ENCODE measurements around the gene MSI2. TPM values are rescaled to one million over a fixed set of nuclear protein-coding genes. Genes with fewer than 3 reads are reported as not detected.

MSI2 gene
- total and polyA plus RNA-seq, 9 of the 15 experiments (the other 6 are each of a cell fraction or from before 2014, with no cell fraction given): 4.6 to 61.8 (median 42.4) TPM

GRCh38 chr17:57599271-57600045, 343.1 kb downstream of the MSI2 start:
- in situ Hi-C loops (cut with MboI) (no loop called here), intact Hi-C loops (cut with micrococcal nuclease) (loop anchor here (2.0 to 10.0 kb wide), 3 partner anchors 71 to 233 kb away; partner anchors contain the start of gene CCDC182)
- Histone ChIP-seq H3K27ac (ENCODE audit: extremely low read depth, low read depth, low read length) (no peak overlapping the region), H2AFZ (ENCODE audit: low read depth, low read length) (no peak overlapping the region), H3K9ac (ENCODE audit: insufficient read depth in 1 of 2, low read depth in 2 of 2, low read length in 2 of 2) (no peak overlapping the region), H3K9me3 (replicated peaks; ENCODE audit: control insufficient read depth, insufficient read depth, low read depth, low read length) (no peaks in the 10 kb centered on the region), H3K79me2 (ENCODE audit: control insufficient read depth, insufficient read depth, low read length) (no peaks in the 10 kb centered on the region), H3K4me1 (replicated peaks in 1 of 2; ENCODE audit: control insufficient read depth in 2 of 2, insufficient read depth in 2 of 2, low read length in 2 of 2) (peaks cover 0 to under 1% of the 10 kb centered on the region in 2 experiments; a peak in 2 of 5 replicates), H3K27me3 (ENCODE audit: control insufficient read depth in 2 of 2, insufficient read depth in 2 of 2, low read length in 2 of 2) (no peaks in the 10 kb centered on the region), H3K4me3 (no peak overlapping the region), H3K4me2 (ENCODE audit: insufficient read depth, low read length) (no peak overlapping the region), H3K36me3 (ENCODE audit: control insufficient read depth, insufficient read depth, low read length) (peaks cover 10% of the 10 kb centered on the region; the same call in 2 of the 3 replicates), H4K20me1 (replicated peaks; ENCODE audit: control insufficient read depth, insufficient read depth, low read length) (no peaks in the 10 kb centered on the region; the same call in 1 of the 2 replicates), H3K9me1 (ENCODE audit: control insufficient read depth, insufficient read depth, low read length) (no peaks in the 10 kb centered on the region)
- BruUV-seq (replicated peaks): no TSS peak
- no peak for ATAC-seq
- POLR2A ChIA-PET: interaction anchor here (0.5 kb wide), 1 partner anchor 31 kb away, joined by 3 read pairs; no protein-coding TSS in a partner anchor
- 66% methylated on average over 8 of the region's 8 CpGs for WGBS (ENCODE audit: insufficient coverage, low coverage, missing lambda C conversion rate)
- TF ChIP-seq TAF7 (tag; IDR thresholded peaks at IDR 0.05) (no peak), TRIM24 (IDR thresholded peaks at IDR 0.05) (no peak), HDAC3 (IDR thresholded peaks at IDR 0.05; ENCODE audit: borderline replicate concordance, partially characterized antibody) (no peak), LEF1 (IDR thresholded peaks at IDR 0.05) (no peak), E2F3 (CRISPR knock-in tag; IDR thresholded peaks at IDR 0.05) (no peak), EWSR1 (IDR thresholded peaks at IDR 0.05; ENCODE audit: borderline replicate concordance, low read depth, partially characterized antibody) (no peak), ZNF282 (CRISPR knock-in tag; IDR thresholded peaks at IDR 0.05) (no peak), ELK1 (CRISPR knock-in tag; IDR thresholded peaks at IDR 0.05) (no peak), ZBTB2 (IDR thresholded peaks at IDR 0.05) (no peak), PRPF4 (IDR thresholded peaks at IDR 0.05; ENCODE audit: insufficient read depth, low read depth, low read length, poor library complexity, severe bottlenecking) (no peak), BRCA1 (IDR thresholded peaks at IDR 0.05) (no peak), BRCA1 (CRISPR knock-in tag; IDR thresholded peaks at IDR 0.05) (no peak), NUFIP1 (IDR thresholded peaks at IDR 0.05; ENCODE audit: partially characterized antibody) (no peak), MYBL2 (IDR thresholded peaks at IDR 0.05; ENCODE audit: low read depth) (no peak), MYBL2 (CRISPR knock-in tag; IDR thresholded peaks at IDR 0.05; ENCODE audit: borderline replicate concordance) (no peak), SREBF1 (IDR thresholded peaks at IDR 0.05; ENCODE audit: borderline replicate concordance, low read depth, low read length) (no peak), TFAP4 (CRISPR knock-in tag; IDR thresholded peaks at IDR 0.05; ENCODE audit: borderline replicate concordance) (no peak), KHSRP (IDR thresholded peaks at IDR 0.05) (no peak), ZNF408 (CRISPR knock-in tag; IDR thresholded peaks at IDR 0.05; ENCODE audit: low read depth) (no peak)
- DNase-seq (ENCODE audit: extremely low read depth in 1 of 4, low spot score in 3 of 4): no peak
- no peak for FAIRE-seq
- CTCF ChIA-PET (ENCODE audit: low intra/inter-chr PET ratio): interaction anchor here (0.6 kb wide), 1 partner anchor 14 kb away, joined by 3 read pairs; no protein-coding TSS in a partner anchor

Measured in K562 (cell line).